Gastroesophageal sphincter (tissue), 3 donors: Measurements from ENCODE around the gene CATSPERZ.

ENCODE experiments used
- CTCF ChIP-seq, 4 experiments: fragments of 200-600 bp in 2 of 4; fragments of 450-650 bp in 2 of 4; sonication (generic) in 1 of 4; IDR thresholded peaks; one replicate each; pipeline ENCODE4 v1.5.1; 2017 to 2019; ENCODE audit warnings: antibody characterized with exemption in 4 of 4, mild to moderate bottlenecking in 2 of 4, moderate library complexity in 2 of 4
- EP300 ChIP-seq: sonication (generic); formaldehyde crosslinking; IDR thresholded peaks from one replicate; pipeline ENCODE4 v1.6.1; 2017; ENCODE audit warnings: antibody characterized with exemption, mild to moderate bottlenecking
- POLR2A ChIP-seq, 2 donors: fragments of 450-650 bp; IDR thresholded peaks; one replicate each; pipeline ENCODE4 v1.6.1; 2017; ENCODE audit warnings: antibody characterized with exemption in 2 of 2, mild to moderate bottlenecking in 2 of 2, moderate library complexity in 1 of 2
- POLR2AphosphoS5 ChIP-seq: sonication (generic); formaldehyde crosslinking; IDR thresholded peaks from one replicate; pipeline ENCODE4 v1.6.1; 2017; ENCODE audit warnings: antibody characterized with exemption

GRCh38 chr11:64334764-64335735 lies 34.9 kb downstream of the CATSPERZ start:
- TF ChIP-seq CTCF (IDR thresholded peaks at IDR 0.05) (no peak), POLR2A (IDR thresholded peaks at IDR 0.05) (no peak), POLR2AphosphoS5 (no peak), EP300 (no peak)
